ENCODE measurements around the gene LPAR3.

The LPAR3 gene

DNA sequence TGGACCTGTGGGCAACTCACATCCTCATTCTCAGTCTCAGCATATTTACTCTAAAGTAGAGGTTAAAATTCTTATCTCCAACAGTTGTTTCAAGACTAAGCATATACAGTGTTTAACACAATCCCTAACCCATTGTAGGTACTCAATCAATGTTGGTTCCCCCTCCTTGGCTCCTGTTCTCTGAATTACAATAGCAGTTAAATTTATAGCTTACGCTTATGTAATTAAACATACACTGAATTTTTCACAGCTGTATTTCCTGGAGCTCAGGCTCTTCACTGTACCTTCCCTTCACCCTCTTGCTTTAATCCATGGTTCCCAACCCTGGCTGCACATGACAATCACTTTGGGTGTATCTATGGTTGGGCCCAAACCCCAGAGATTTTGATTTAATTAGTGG is 89.4 kb downstream of the LPAR3 start:
- H4K20me1 ChIP-seq (ENCODE audit: control insufficient read depth, insufficient read depth, low read depth, low read length), result no peaks in the 10 kb centered on the region
- no peak for TF ChIP-seq CTCF (IDR thresholded peaks at IDR 0.05; ENCODE audit: low read depth, low read length, poor library complexity, severe bottlenecking)
- TF ChIP-seq EZH2phosphoT487 (IDR thresholded peaks at IDR 0.05; ENCODE audit: borderline replicate concordance, low read length), result no peak
- no peaks in the 10 kb centered on the region for H3K36me3 ChIP-seq (ENCODE audit: control insufficient read depth, low read length)
- H3K4me1 ChIP-seq (ENCODE audit: control insufficient read depth, low read length), result no peaks in the 10 kb centered on the region
- no peaks in the 10 kb centered on the region for H3F3A ChIP-seq (ENCODE audit: control insufficient read depth, insufficient read depth)
- H3K4me3 ChIP-seq (ENCODE audit: low read length), result no peak overlapping the region
- no peak overlapping the region for H3K27ac ChIP-seq (ENCODE audit: low read depth, low read length)
- no peak overlapping the region for H3K4me2 ChIP-seq (ENCODE audit: low read length)
- peaks cover 16% of the 10 kb centered on the region for H3K27me3 ChIP-seq (ENCODE audit: control insufficient read depth, low read length)
- H3K79me2 ChIP-seq (ENCODE audit: control insufficient read depth, low read length), result no peaks in the 10 kb centered on the region
- H3K9me3 ChIP-seq (ENCODE audit: control insufficient read depth, insufficient read depth, low read length), result no peaks in the 10 kb centered on the region
- H3K9me2 ChIP-seq (replicated peaks; ENCODE audit: control insufficient read depth, low read length), result no peaks in the 10 kb centered on the region

DNA sequence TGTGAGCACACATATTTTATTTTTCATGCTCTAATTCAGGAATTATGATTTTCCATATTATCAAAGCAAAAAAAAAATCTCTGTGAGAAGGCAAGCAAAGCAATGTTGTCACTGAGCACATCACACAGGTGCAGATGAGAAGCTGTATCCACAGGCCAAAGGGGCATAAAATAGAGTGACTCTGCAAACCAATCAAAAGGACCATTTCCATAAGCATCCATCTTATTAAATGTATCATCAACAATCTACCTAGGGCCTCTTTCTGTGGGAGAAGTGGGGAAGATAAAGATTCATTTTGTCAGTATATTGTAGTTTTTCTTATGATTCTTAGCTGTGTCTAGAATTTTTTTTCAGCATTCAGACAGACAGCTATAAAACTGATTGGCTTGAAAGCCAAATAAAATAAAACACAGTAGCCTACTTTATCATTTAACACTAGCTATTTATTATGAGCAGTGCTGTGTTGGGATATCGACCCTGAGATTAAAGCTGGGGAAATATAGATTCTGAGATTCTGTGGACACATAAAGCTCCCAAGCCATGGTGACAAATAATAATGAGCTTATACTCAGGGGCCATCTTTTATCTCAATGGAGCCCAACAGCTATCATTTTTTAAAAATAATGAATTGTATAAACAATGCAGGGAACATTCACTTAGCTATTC is 90.3 kb downstream of the LPAR3 start:
- Histone ChIP-seq H3K36me3 (ENCODE audit: control insufficient read depth, low read length) (no peaks in the 10 kb centered on the region), H3K4me3 (ENCODE audit: low read length) (no peak overlapping the region), H3K27me3 (ENCODE audit: control insufficient read depth, low read length) (peaks cover 12% of the 10 kb centered on the region), H4K20me1 (ENCODE audit: control insufficient read depth, insufficient read depth, low read depth, low read length) (no peaks in the 10 kb centered on the region), H3K9me2 (replicated peaks; ENCODE audit: control insufficient read depth, low read length) (no peaks in the 10 kb centered on the region), H3F3A (ENCODE audit: control insufficient read depth, insufficient read depth) (no peaks in the 10 kb centered on the region), H3K9me3 (ENCODE audit: control insufficient read depth, insufficient read depth, low read length) (no peaks in the 10 kb centered on the region), H3K27ac (ENCODE audit: low read depth, low read length) (no peak overlapping the region), H3K79me2 (ENCODE audit: control insufficient read depth, low read length) (no peaks in the 10 kb centered on the region), H3K4me1 (ENCODE audit: control insufficient read depth, low read length) (no peaks in the 10 kb centered on the region), H3K4me2 (ENCODE audit: low read length) (no peak overlapping the region)
- TF ChIP-seq EZH2phosphoT487 (IDR thresholded peaks at IDR 0.05; ENCODE audit: borderline replicate concordance, low read length), result no peak
- TF ChIP-seq CTCF (IDR thresholded peaks at IDR 0.05; ENCODE audit: low read depth, low read length, poor library complexity, severe bottlenecking), result no peak

- no peak overlapping the region for H3K27ac ChIP-seq (ENCODE audit: low read depth, low read length)
- H3K9me3 ChIP-seq (ENCODE audit: control insufficient read depth, insufficient read depth, low read length), result no peaks in the 10 kb centered on the region
- H4K20me1 ChIP-seq (ENCODE audit: control insufficient read depth, insufficient read depth, low read depth, low read length), result no peaks in the 10 kb centered on the region
- H3K27me3 ChIP-seq (ENCODE audit: control insufficient read depth, low read length), result peaks cover 12% of the 10 kb centered on the region
- H3F3A ChIP-seq (ENCODE audit: control insufficient read depth, insufficient read depth), result no peaks in the 10 kb centered on the region
- H3K36me3 ChIP-seq (ENCODE audit: control insufficient read depth, low read length), result no peaks in the 10 kb centered on the region
- no peak overlapping the region for H3K4me2 ChIP-seq (ENCODE audit: low read length)
- no peak for TF ChIP-seq EZH2phosphoT487 (IDR thresholded peaks at IDR 0.05; ENCODE audit: borderline replicate concordance, low read length)
- TF ChIP-seq CTCF (IDR thresholded peaks at IDR 0.05; ENCODE audit: low read depth, low read length, poor library complexity, severe bottlenecking), result no peak
- H3K79me2 ChIP-seq (ENCODE audit: control insufficient read depth, low read length), result no peaks in the 10 kb centered on the region
- no peaks in the 10 kb centered on the region for H3K4me1 ChIP-seq (ENCODE audit: control insufficient read depth, low read length)
- H3K9me2 ChIP-seq (replicated peaks; ENCODE audit: control insufficient read depth, low read length), result no peaks in the 10 kb centered on the region
- no peak overlapping the region for H3K4me3 ChIP-seq (ENCODE audit: low read length)
Observed at GRCh38 chr1:84800090-84801073, 92.6 kb downstream of the LPAR3 start.

Measured in DOHH2 (cell line).